Subcutaneous abdominal adipose tissue (tissue), 5 donors: ENCODE measurements around the gene MMP2.

Experiments used
- H3K27ac ChIP-seq: one replicate; pipeline ENCODE4 v1.7.0; 2013; ENCODE audit warnings: low read depth, mild to moderate bottlenecking, inconsistent platforms, low read length, moderate library complexity
- H3K27me3 ChIP-seq, 5 donors: one replicate each; pipeline ENCODE4 v1.7.0; 2013; ENCODE audit warnings: low read length in 5 of 5, inconsistent platforms in 1 of 5; ENCODE audit not compliant: control insufficient read depth in 5 of 5, insufficient read depth in 4 of 5
- H3K36me3 ChIP-seq, 5 donors: one replicate each; pipeline ENCODE4 v1.7.0; 2013; ENCODE audit warnings: low read length in 5 of 5; ENCODE audit not compliant: control insufficient read depth in 5 of 5, insufficient read depth in 5 of 5
- H3K4me1 ChIP-seq, 5 donors: one replicate each; pipeline ENCODE4 v1.7.0; 2013; ENCODE audit warnings: low read length in 5 of 5, mild to moderate bottlenecking in 3 of 5, moderate library complexity in 1 of 5; ENCODE audit not compliant: control insufficient read depth in 5 of 5, insufficient read depth in 5 of 5
- H3K4me3 ChIP-seq, 5 donors: one replicate each; pipeline ENCODE4 v1.7.0; 2013; ENCODE audit warnings: low read length in 5 of 5, low read depth in 1 of 5
- H3K9ac ChIP-seq, 5 donors: one replicate each; pipeline ENCODE4 v1.7.0; 2013; ENCODE audit warnings: low read length in 5 of 5, mild to moderate bottlenecking in 4 of 5, moderate library complexity in 3 of 5
- H3K9me3 ChIP-seq, 5 donors: one replicate each; pipeline ENCODE4 v1.7.0; 2013; ENCODE audit warnings: low read length in 5 of 5; ENCODE audit not compliant: control insufficient read depth in 5 of 5
- donor health status: healthy.
- donor health status: healthy.
- donor health status: healthy.
- donor health status: healthy.
- donor health status: healthy.

The MMP2 gene

GRCh38 chr16:55552621-55553020 is 73.6 kb downstream of the MMP2 start:
- Histone ChIP-seq H3K27me3 (no peaks in the 10 kb centered on the region), H3K9me3 (no peaks in the 10 kb centered on the region), H3K36me3 (peaks cover 0 to 27% (median 2%) of the 10 kb centered on the region in 5 donors), H3K27ac (no peak overlapping the region), H3K4me1 (no peaks in the 10 kb centered on the region), H3K4me3 (no peak overlapping the region), H3K9ac (no peak overlapping the region)

GRCh38 chr16:55555436-55555835 is 76.4 kb downstream of the MMP2 start:
- H3K4me1 ChIP-seq = peaks cover 0 to 8% (median 3%) of the 10 kb centered on the region in 5 donors
- H3K27me3 ChIP-seq = no peaks in the 10 kb centered on the region
- H3K9ac ChIP-seq = no peak overlapping the region

More at GRCh38 chr16:55555436-55555835, 76.4 kb downstream of the MMP2 start:
- Histone ChIP-seq H3K27ac (no peak overlapping the region), H3K36me3 (peaks cover 0 to 20% (median 2%) of the 10 kb centered on the region in 5 donors), H3K9me3 (no peaks in the 10 kb centered on the region), H3K4me3 (no peak overlapping the region)
